HG03196 (cell line): Measurements from ENCODE around the gene RXRB.
A peak's percentile ranks its signal among the peaks of the same experiment; 100 is the strongest.

Experiments used
- ATAC-seq: cut with Tn5 transposase; IDR thresholded peaks from one replicate; pipeline ENCODE4 v1.9.1; 2021; ENCODE audit not compliant: unreplicated experiment

The RXRB gene

DNA sequence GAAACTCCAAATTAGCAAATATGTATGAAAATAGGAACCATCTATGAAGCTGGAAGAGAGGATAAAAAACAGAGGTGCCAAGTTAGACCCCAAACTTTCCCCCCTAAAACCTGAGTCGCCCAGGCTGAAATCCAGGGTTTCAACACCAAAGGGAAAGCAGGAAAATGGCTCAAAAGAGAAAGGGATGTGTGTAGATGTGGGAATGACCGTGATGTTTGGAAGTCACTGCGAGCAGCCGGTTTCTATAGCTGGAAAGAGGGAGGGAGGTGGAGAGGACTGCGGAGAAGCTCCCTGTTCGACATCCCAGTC is 12.3 kb upstream of the RXRB start:
- ATAC-seq = no peak

GRCh38 chr6:33211666-33212422 is 11.4 kb upstream of the RXRB start:
- ATAC-seq = no peak

GRCh38 chr6:33211136-33211535 is 10.7 kb upstream of the RXRB start:
- no peak for ATAC-seq

GRCh38 chr6:33209856-33210255 is 9.4 kb upstream of the RXRB start:
- no peak for ATAC-seq

GRCh38 chr6:33208091-33208967 is 7.9 kb upstream of the RXRB start, which contains the start of gene RING1:
Gene RING1 (plus strand): TSS chr6:33208500. CDS start chr6:33208823, 323 bp downstream.
- peak; percentile 40 for ATAC-seq

DNA sequence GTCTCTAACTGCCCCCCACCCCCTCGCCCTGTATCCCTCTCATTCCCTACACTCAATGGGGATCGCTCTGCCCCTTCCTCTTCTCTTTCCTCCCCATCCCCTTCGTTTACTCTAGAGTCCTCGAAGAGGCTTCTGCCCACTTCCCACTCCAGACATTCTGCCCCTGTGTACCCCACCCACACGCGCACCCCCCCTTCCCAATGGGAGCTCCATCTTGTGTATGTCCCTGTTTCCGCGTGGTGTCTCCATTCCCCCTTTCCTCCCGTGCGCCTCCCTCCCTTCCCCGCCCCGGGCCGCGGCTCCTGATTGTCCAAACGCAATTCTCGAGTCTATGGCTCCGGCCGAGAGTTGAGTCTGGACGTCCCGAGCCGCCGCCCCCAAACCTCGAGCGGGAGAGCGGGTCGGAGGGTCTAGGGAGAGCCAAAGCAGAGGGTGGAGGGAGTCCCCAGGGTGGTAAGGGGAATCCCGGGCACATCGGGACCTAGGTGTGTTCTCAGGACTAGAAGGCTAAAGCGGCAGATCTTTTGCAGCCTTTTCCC is 7.2 kb upstream of the RXRB start:
- ATAC-seq = no peak

- no peak for ATAC-seq
Measured at GRCh38 chr6:33206864-33207551, 6.5 kb upstream of the RXRB start.

GRCh38 chr6:33206027-33206863 is 5.8 kb upstream of the RXRB start:
- no peak for ATAC-seq

- ATAC-seq = no peak
Measured at GRCh38 chr6:33205191-33206026, 4.9 kb upstream of the RXRB start.

GRCh38 chr6:33204415-33205190 is 4.1 kb upstream of the RXRB start, which contains the start of gene HSD17B8:
Gene HSD17B8 (plus strand): TSS chr6:33204655. CDS start chr6:33204669, 14 bp downstream.
- peak; percentile 27 for ATAC-seq

- no peak for ATAC-seq
Measured at GRCh38 chr6:33204165-33204414, 3.6 kb upstream of the RXRB start.

DNA sequence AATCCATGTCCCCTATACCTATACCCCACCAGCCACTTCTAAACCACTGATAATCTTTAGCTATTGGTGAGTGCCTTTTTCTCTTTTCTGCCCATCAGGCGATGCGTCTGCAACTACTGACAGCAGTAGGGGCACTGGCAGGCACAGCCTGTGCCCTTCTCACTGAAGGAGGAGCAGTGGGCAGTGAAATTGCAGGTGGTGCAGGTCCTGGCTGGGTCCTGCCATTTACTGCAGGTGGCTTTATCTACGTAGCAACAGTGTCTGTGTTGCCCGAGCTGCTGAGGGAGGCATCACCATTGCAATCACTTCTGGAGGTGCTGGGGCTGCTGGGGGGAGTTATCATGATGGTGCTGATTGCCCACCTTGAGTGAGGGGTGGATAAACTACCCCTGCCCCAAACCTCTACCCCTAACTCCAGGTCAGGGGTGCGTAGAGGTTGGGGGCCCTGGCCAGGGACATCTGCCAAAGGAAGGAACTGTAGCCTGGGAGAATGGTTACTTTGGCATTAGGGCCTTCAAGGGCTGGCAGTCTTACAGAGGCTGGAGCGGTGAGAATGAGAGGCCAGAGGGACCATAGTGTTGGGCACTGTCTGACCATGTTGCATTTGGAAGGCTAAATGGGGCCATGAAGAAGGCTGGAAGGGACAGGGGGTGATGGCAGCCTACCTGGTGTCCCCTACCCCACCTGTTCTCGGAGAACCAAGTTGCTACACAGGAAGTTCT is 3.1 kb upstream of the RXRB start:
- ATAC-seq = no peak

- no peak for ATAC-seq
Measured at GRCh38 chr6:33202799-33203198, 2.3 kb upstream of the RXRB start.

DNA sequence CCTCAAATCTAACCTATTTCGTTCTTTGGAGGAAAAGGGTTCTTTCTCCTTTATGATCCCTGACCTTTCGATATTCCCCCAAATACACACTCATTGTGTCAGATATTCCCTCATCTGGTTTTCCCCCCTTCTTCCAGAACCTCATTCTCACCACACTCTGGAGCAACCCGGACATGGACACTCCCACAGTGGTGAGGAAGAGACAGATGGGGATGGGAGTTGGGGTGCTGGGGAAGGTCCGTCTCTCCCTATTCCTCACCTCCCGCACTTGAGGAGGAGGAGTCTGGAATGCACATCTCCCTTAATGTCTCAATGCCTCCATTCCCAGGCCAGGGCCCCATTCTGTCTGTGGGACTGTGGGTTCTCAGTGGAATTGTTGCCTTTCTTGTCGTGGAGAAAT is 1.5 kb upstream of the RXRB start:
- no peak for ATAC-seq

GRCh38 chr6:33201147-33201545 is 681 bp upstream of the RXRB start:
- no peak for ATAC-seq

DNA sequence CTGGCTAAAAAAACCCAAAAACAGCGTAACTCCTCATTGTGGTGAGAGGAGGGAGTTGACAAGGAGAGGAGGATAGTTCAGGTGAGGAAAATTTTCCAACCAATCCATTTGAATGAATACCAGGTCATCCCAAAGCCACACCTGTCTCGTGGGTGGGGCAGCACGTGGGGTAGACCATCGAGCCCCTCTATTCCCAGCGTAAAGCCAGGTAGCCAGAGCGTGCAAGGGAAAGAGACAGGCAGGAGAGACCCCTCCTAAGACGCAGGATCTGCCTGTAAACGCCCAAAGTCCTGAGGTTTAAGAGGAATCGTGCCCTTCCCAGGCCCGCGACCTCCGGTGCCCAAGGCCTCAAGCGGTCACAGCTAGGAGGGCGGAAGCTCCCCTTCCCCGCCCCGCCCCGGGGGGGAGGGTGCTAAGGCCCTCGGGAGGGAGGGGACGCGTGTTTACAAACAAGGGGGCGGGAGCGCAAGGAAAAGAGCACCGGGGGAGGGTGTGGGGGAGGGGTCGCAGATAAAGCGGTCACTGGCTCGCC is 712 bp downstream of the RXRB start:
- peak; percentile 22 for ATAC-seq

DNA sequence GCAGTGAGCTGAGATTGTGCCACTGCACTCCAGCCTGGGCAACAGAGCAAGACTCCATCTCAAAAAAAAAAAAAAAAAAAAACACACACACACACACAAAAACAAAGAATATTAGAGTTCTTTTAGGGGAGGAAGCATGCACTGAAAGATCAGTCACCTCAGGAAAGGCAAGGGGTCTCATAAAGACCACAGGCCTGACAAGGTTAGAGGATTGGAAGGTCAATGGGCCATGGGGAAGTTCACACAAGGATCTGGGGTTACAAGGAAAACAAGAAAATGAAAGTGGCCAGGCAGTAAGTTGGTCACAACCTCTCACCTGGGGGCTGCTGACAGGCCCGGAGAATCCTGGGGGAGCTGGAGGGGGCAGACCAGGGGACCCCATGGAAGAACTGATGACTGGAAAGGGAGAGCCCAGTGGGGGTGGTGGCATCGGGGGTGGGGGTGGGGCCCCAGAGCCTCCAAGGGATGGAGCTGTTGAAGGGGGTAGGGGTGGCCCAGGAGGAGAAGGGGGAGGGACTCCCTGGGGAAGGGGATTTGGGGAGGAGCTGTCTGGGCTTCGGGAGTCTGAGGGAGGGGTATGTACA is 1.5 kb downstream of the RXRB start:
- no peak for ATAC-seq
